Progenitor cell of endocrine pancreas (in vitro differentiated cells): ENCODE results near the gene ACOD1. TPM values are rescaled to one million over a fixed set of nuclear protein-coding genes. Genes with fewer than 3 reads are reported as not detected.

ENCODE experiments used
- DNase-seq: peaks from one replicate; pipeline ENCODE4 v3.0.0; 2021; ENCODE audit warnings: low spot score; ENCODE audit not compliant: unreplicated experiment
- H3K27ac Mint-ChIP-seq: 2 replicates; pipeline ENCODE4 v1.8.0; 2021; ENCODE audit warnings: mild to moderate bottlenecking, moderate library complexity, mixed read lengths
- H3K27me3 Mint-ChIP-seq: 2 replicates; pipeline ENCODE4 v1.8.0; 2021; ENCODE audit warnings: mixed read lengths
- H3K36me3 Mint-ChIP-seq: 2 replicates; pipeline ENCODE4 v1.8.0; 2022; ENCODE audit warnings: mixed read lengths; ENCODE audit not compliant: insufficient read depth
- H3K4me1 Mint-ChIP-seq: 2 replicates; pipeline ENCODE4 v1.8.0; 2021; ENCODE audit warnings: low read depth, mixed read lengths
- H3K4me3 Mint-ChIP-seq: 2 replicates; pipeline ENCODE4 v1.8.0; 2021; ENCODE audit warnings: low read depth, mild to moderate bottlenecking, moderate library complexity, mixed read lengths
- H3K9me3 Mint-ChIP-seq: 2 replicates; pipeline ENCODE4 v1.8.0; 2021; ENCODE audit warnings: low read depth, mixed read lengths
- CTCF ChIP-seq: fragments of 200-600 bp; sonication (generic); IDR thresholded peaks from one replicate; pipeline ENCODE4 v1.5.0; 2021; ENCODE audit warnings: antibody characterized with exemption, mild to moderate bottlenecking; ENCODE audit not compliant: unreplicated experiment
- total RNA-seq: library from RNA; stranded (reverse); gene quantifications from 2 replicates; pipeline ENCODE4 v1.2.1, GENCODE V29; 2021

ACOD1 gene
- total RNA-seq, 1 donor from 2014 or later, result not detected

GRCh38 chr13:76969488-76970365, 21.4 kb downstream of the ACOD1 start:
- H3K9me3 Mint-ChIP-seq, result no peaks in the 10 kb centered on the region
- no peak overlapping the region for H3K27ac Mint-ChIP-seq
- H3K4me1 Mint-ChIP-seq, result peaks cover 20% of the 10 kb centered on the region
- peaks cover 9% of the 10 kb centered on the region for H3K27me3 Mint-ChIP-seq
- TF ChIP-seq CTCF, result no peak
- H3K36me3 Mint-ChIP-seq, result no peaks in the 10 kb centered on the region
- H3K4me3 Mint-ChIP-seq, result no peak overlapping the region
- DNase-seq, result no peak

GRCh38 chr13:76971215-76971614, 22.9 kb downstream of the ACOD1 start:
- no peak overlapping the region for H3K4me3 Mint-ChIP-seq
- no peak for TF ChIP-seq CTCF
- no peak overlapping the region for H3K27ac Mint-ChIP-seq
- peaks cover 11% of the 10 kb centered on the region for H3K27me3 Mint-ChIP-seq
- no peaks in the 10 kb centered on the region for H3K9me3 Mint-ChIP-seq
- peaks cover 16% of the 10 kb centered on the region for H3K4me1 Mint-ChIP-seq
- H3K36me3 Mint-ChIP-seq, result no peaks in the 10 kb centered on the region
- no peak for DNase-seq

GRCh38 chr13:76971851-76972829, 23.8 kb downstream of the ACOD1 start:
- H3K36me3 Mint-ChIP-seq, result no peaks in the 10 kb centered on the region
- no peak overlapping the region for H3K27ac Mint-ChIP-seq

GRCh38 chr13:76973920-76974617, 25.8 kb downstream of the ACOD1 start:
- Mint-ChIP-seq H3K27ac (no peak overlapping the region), H3K4me1 (peaks cover 14% of the 10 kb centered on the region), H3K36me3 (no peaks in the 10 kb centered on the region), H3K9me3 (no peaks in the 10 kb centered on the region), H3K4me3 (no peak overlapping the region), H3K27me3 (peaks cover 26% of the 10 kb centered on the region)
- no peak for TF ChIP-seq CTCF
- no peak for DNase-seq

More at GRCh38 chr13:76971851-76972829, 23.8 kb downstream of the ACOD1 start:
- DNase-seq, result no peak
- Mint-ChIP-seq H3K27me3 (peaks cover 19% of the 10 kb centered on the region), H3K4me3 (no peak overlapping the region), H3K4me1 (peaks cover 11% of the 10 kb centered on the region), H3K9me3 (no peaks in the 10 kb centered on the region)
- no peak for TF ChIP-seq CTCF

GRCh38 chr13:76974618-76974975, 26.3 kb downstream of the ACOD1 start:
- H3K27ac Mint-ChIP-seq, result no peak overlapping the region
- no peak for DNase-seq

More at GRCh38 chr13:76974618-76974975, 26.3 kb downstream of the ACOD1 start:
- Mint-ChIP-seq H3K36me3 (no peaks in the 10 kb centered on the region), H3K4me3 (no peak overlapping the region), H3K4me1 (peaks cover 14% of the 10 kb centered on the region), H3K27me3 (peaks cover 28% of the 10 kb centered on the region), H3K9me3 (no peaks in the 10 kb centered on the region)
- no peak for TF ChIP-seq CTCF
